Gastrocnemius medialis (tissue), 4 donors: ENCODE measurements around the gene RBL1.
"Not testable (repeated sequence)": the region's sequence is repeated elsewhere in the genome, so short reads cannot be mapped to it uniquely, and the experiment has no call there.

Experiments
- POLR2A ChIP-seq, 2 donors: fragments of 450-650 bp; IDR thresholded peaks; one replicate each; pipeline ENCODE4 v1.6.1; 2017; ENCODE audit warnings: antibody characterized with exemption in 2 of 2, mild to moderate bottlenecking in 2 of 2, moderate library complexity in 2 of 2
- TF ChIP-seq, protein P1 (sequence below), 5 experiments: fragments of 450-650 bp in 3 of 5; fragments of 200-600 bp in 2 of 5; sonication (generic) in 2 of 5; IDR thresholded peaks in 4 of 5; conservative IDR thresholded peaks in 1 of 5; 1 replicate in 4 of 5; 2 replicates in 1 of 5; pipeline ENCODE4 v1.5.1; 2016 to 2019; ENCODE audit warnings: antibody characterized with exemption in 5 of 5, mild to moderate bottlenecking in 3 of 5, moderate library complexity in 3 of 5

DNA sequence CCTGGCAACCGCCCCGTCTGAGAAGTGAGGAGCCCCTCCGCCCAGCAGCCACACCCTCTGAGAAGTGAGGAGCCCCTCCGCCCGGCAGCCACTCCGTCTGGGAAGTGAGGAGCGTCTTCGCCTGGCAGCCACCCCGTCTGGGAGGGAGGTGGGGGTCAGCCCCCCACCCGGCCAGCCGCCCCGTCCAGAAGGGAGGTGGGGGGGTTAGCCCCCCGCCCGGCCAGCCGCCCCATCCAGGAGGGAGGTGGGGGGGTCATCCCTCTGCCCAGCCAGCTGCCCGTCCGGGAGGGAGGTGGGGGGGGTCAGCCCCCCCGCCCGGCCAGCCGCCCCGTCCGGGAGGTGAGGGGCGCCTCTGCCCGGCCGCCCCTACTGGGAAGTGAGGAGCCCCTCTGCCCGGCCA is 95.6 kb downstream of the RBL1 start:
- TF ChIP-seq, protein P1, sequence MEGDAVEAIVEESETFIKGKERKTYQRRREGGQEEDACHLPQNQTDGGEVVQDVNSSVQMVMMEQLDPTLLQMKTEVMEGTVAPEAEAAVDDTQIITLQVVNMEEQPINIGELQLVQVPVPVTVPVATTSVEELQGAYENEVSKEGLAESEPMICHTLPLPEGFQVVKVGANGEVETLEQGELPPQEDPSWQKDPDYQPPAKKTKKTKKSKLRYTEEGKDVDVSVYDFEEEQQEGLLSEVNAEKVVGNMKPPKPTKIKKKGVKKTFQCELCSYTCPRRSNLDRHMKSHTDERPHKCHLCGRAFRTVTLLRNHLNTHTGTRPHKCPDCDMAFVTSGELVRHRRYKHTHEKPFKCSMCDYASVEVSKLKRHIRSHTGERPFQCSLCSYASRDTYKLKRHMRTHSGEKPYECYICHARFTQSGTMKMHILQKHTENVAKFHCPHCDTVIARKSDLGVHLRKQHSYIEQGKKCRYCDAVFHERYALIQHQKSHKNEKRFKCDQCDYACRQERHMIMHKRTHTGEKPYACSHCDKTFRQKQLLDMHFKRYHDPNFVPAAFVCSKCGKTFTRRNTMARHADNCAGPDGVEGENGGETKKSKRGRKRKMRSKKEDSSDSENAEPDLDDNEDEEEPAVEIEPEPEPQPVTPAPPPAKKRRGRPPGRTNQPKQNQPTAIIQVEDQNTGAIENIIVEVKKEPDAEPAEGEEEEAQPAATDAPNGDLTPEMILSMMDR (IDR thresholded peaks at IDR 0.05 in 4 of 5, conservative IDR thresholded peaks at IDR 0.05 in 1 of 5): not testable (repeated sequence)
- not testable (repeated sequence) for TF ChIP-seq POLR2A (IDR thresholded peaks at IDR 0.05)
